SKM-1 (cell line): Measurements from ENCODE around the gene KERA.

Experiments used
- DNase-seq: peaks from one replicate; lab custom pipeline; 2025; ENCODE audit not compliant: unreplicated experiment; lab: John Stamatoyannopoulos, UW

Gene KERA

DNA sequence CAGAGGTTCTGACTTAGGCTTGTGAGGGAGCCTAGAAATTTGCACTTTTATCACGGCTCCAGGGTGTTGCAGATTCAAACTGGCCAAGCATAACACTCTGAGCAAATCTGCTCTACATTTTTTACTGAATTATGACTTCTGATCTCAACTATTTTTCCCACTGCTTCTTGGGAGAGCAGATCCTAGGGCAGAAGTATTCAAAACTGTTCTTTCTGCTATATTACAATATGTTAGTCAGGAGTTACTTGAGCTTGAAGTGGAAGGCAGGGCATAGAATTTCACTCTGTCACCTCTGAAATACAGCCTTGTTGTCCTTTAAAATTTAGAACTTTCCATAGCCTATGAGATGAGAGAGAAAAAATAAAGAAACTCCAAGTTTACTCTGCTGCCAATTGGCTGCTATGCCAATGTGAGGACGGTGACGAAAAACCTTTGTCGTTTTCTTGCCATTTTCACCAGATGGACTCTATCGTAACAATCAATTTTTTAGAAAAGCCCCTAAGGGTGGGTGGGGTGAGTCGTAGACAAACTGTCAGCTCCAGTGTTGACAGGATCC is 16.4 kb upstream of the KERA start:
- DNase-seq = no peak

DNA sequence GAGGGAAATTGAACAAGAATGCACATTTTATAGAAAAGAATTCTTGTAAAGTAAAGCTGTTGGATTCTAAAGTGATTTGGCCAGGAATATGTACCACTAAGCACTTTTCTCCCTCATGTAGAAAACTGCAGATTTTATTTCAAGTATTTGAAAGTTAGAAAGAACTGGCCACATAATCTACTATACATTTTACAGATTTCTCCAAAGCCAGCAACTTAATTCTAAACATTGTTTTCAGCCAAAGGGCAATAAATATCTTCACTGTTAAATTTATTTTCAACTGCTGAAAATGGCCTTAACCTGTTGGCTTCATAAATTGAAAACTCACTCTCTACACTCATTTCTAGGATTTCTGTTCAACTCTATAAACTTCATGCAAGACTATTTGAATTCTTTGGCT is 15.6 kb upstream of the KERA start:
- no peak for DNase-seq

DNA sequence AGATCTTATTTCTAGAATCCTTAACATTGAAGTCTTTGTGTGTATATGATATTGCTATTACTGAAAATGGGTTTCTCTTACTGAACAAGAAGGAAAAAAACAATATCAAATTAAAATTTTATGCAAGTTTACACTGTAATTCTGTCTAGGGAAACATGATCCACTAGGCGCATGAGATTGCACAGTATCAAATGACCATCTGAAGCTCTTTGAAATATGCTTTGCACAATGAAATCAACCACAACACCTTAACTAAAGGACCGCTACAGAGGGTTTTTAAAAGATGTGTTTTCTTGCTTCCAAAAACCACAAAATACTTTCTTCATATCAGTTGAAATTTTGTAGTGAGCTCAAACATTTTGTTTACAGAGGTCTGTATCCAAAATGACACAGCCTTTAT is 15.1 kb upstream of the KERA start:
- DNase-seq = no peak

DNA sequence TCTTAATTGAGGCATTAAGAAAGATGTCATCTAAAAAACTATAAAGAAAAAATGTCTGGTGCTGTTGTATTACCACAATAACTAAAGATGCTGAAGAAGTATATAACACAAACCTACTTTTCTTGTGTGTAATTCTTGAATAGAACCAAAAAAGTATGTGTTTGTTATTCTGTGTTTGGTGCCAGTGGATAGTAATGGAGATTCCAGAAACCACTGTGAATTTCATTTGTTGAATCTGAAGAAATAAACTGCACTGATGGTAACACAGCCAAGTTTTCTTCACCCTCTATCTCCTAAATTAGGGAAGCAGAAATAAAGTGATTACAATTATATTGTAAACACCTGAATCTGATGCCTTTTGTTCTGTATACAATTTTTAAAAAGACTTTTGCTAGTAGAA is 13.1 kb upstream of the KERA start:
- no peak for DNase-seq

DNA sequence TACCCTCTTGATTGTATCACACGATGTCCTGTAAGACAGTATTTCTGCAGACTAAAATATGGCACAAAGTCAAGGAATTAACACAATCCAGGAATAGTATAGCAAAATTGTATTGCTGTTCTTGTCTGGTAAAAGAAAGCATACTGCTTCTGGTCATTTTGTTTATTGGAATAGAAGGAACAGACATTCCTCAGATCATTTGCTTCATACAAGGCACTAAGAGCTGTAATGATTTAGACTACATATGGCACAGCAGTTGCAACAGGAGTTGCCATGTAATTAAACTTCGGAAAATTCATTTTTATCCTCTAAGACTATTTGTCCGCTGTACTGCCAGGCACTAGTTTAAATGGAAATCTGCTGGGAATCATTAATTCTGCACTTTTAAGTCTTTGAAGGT is 7.6 kb upstream of the KERA start:
- DNase-seq = no peak

DNA sequence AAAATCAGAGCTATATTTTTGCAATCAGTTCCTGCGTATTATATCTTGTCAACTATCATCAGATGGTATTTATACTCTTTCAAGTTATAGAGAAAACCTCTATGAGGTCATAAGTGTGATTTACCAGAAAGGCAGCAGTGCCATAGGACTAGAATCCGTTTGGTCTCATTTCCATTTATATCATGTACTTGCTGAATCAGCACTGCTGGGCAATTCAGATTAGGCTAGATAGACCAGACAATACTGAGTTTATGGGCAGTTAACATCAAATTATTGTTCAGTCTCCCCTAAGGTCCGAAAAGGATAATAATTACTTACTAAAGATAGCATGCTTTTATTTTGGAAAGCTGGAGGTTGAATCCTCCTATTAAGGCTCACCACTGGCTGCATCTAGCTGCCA is 6.8 kb upstream of the KERA start:
- DNase-seq = no peak

GRCh38 chr12:91061091-91061490 is 3.3 kb upstream of the KERA start:
- no peak for DNase-seq

GRCh38 chr12:91059211-91059610 is 1.4 kb upstream of the KERA start:
- DNase-seq = no peak

GRCh38 chr12:91058786-91059185 is 962 bp upstream of the KERA start:
- no peak for DNase-seq

GRCh38 chr12:91056488-91056887 is 1.3 kb downstream of the KERA start:
- no peak for DNase-seq

DNA sequence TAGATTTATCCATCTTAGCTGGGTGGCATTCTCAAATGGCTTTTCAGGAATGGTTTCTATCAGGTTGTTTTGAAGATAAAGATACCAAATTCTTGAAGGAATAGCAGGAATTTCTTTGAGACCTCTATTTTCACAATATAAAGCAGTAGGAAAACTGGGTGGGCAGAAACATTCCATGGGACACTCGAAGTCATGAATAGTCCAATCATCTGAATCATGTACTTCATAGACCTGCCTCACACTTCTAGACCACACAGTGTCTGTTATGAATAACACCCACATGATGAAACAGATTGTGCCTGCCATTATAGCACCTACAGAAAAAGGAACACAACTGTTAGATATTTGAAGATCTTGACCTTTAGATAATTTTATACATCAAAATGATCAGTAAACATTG is 1.8 kb downstream of the KERA start:
- DNase-seq = no peak

GRCh38 chr12:91053951-91054715 is 3.7 kb downstream of the KERA start:
- DNase-seq = no peak

GRCh38 chr12:91052026-91052425 is 5.8 kb downstream of the KERA start:
- DNase-seq = no peak

DNA sequence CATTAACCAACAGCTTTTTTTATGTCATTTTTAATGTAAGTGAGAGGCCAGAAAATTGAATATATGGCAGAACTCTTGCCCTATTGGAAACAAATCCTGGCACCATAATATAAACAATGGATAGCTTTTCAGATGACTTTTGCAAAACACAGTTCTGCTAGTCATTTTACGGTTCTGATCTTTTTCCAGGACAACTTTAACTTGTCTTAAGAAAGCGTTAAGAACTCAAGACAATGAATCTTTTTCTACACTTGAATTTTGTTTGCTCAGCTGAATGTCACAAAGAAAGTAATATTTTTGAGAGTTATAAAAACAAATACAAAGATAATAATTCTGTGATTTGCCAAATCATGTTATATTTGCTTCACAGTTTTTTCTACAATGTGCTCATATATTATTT is 13.2 kb downstream of the KERA start:
- no peak for DNase-seq

GRCh38 chr12:91043408-91043807 is 14.4 kb downstream of the KERA start:
- no peak for DNase-seq

- DNase-seq = no peak
Observed at GRCh38 chr12:91040096-91040755, 17.6 kb downstream of the KERA start.

- no peak for DNase-seq
Observed at GRCh38 chr12:91037276-91037675, 20.5 kb downstream of the KERA start.

DNA sequence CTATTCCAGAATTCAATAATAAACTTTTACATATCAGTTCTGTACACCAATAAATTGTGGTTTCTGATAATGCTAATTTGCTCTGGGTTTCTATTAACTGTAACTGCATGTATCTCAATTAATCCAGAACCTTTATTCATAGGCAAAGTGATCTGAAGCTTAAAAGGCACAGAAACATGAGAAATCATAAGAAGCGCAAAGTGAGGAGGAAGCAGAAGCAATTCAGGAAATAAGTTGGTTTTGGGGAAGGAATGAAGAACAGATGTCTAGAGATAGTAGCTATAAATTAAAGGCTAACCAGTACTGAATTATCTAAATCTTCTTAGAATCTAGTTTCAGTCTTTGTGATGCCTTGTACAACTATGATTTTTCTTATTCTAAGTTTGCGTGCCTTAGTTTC is 24.6 kb downstream of the KERA start:
- no peak for DNase-seq

GRCh38 chr12:91023326-91024004 is 34.4 kb downstream of the KERA start:
- DNase-seq = no peak

DNA sequence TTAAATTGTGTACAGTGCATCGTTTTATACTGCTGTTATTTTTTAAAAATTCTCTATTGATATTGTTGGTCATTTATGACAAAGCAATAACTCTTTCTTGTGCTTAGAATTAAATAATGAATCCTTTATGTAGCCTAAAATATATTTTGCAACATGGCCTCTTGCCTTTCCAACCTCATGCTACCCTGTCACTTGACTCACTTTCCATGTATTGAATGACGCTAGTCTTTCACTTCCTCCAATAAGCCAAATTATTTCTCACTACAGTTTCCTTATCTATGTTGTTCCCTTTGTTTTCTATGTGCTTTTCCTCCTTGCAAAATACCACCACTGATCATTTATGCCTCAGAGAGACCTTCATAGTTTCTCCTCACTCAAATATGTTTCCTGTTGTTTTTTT is 36.7 kb downstream of the KERA start:
- DNase-seq = no peak

GRCh38 chr12:91019455-91019854 is 38.4 kb downstream of the KERA start:
- no peak for DNase-seq
